HG02981 (cell line): ENCODE data around the gene MCOLN2.
"Not testable (repeated sequence)": the region's sequence is repeated elsewhere in the genome, so short reads cannot be mapped to it uniquely, and the experiment has no call there.

Experiments used
- ATAC-seq: cut with Tn5 transposase; IDR thresholded peaks from one replicate; pipeline ENCODE4 v1.9.1; 2021; ENCODE audit warnings: mild to moderate bottlenecking, moderate library complexity; ENCODE audit not compliant: unreplicated experiment

MCOLN2 gene

DNA sequence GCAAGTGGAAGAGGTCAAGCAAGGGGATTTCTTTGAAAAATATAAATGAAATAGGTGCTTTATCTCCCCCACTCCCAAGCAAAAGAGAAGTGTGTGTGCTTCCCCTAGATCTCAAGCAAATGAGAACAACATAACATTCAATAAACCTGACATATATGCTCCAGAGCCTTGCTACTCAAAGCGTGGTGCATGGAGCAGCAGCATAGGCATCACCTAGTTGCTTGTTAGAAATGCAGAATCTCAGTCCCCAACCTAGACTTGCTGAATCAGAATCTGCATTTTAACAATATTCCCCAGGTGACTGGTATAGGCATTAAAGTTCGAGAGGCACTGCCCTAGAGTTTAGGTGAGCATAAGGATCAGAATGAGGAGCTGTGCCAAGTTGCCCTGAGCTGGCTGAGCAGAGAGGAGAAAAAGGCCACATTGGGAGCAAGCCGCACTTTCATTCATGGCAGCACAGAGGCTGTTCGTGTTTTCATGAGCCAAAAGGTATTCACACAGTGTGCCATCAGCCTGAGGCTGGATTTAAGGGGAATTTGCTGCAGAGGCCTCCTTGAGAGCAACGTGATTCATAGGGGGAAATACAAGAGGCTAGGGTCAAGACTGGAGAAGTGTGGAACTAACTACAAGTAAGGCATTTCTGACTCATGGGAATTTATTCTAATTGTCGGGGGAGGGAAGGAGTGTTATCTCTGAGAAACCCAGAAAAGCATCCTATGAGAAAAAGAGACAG is 89.7 kb downstream of the MCOLN2 start:
- no peak for ATAC-seq

GRCh38 chr1:84902727-84903126 is 94.2 kb downstream of the MCOLN2 start:
- not testable (repeated sequence) for ATAC-seq

- no peak for ATAC-seq
Measured at GRCh38 chr1:84899969-84900368, 96.9 kb downstream of the MCOLN2 start.

- peak; percentile 45 for ATAC-seq
Measured at GRCh38 chr1:84896279-84896678, 100.6 kb downstream of the MCOLN2 start.

DNA sequence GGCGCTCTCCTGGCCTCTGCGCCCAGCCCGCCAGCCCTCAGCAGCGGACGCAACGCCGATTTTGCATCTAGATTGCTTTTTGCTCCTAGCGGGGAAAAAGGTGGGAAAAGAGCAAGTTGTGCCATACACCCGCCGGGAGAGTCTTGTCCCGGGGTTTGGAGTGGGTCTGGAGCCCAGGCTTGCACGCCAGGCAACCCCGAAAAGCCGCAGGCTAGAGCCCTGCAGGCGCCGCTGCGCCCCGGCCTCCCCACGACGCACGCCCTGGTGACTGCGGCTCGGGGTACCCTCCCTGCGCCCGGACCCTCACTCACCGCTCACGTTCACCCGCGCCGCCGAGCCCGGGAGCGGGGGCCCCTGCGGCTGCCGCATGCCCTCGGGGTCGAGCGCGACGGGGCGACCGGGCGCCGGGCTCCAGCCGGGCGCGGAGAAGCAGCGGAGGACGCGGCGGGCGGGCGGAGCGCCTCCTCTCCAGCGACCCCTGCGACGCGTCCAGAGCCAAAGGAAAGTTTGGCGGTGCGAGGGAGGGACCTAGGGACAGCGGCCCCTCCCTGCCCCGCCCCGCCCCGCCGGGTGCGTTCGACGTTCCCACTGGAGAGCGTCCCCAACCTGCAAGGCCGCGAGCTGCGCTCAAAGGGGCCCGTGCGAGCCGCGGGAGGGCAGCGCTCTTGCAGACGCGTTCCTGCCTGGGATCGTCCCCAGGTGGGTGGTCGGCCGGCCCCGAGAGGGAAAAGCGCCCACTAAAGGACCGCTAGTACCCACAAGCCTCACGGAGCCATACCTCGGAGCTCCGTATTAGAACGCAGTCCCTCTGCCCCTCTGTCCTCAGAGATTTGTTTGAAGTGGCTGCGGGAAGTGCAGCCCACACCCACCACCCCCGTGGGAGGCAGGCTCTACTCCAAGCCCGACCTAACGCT is 104.0 kb downstream of the MCOLN2 start, which contains the start of gene LPAR3:
Gene LPAR3 (minus strand): TSS at position 502 of the 914 bp plus-strand sequence. CDS start 27,086 bp downstream, outside the sequence.
- no peak for ATAC-seq

DNA sequence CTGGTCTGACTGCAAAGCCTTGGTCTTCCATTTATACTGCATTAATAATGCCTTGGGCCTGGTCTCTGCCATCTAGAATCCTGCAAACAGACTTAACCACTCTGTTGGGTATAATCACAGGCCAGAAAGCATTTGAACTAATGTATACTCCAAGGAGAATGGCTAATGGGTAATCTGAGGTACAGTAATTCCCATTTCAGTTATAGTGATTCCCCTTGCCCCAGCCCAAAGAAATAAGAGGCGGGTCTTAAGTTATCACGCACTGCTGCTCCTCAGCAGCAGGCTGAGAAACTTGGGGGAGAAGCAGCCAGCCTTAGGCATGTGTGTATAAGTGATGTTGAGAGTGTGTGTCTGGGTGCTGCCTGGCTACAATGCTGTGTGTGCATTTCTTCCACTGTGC is 106.3 kb downstream of the MCOLN2 start:
- no peak for ATAC-seq

DNA sequence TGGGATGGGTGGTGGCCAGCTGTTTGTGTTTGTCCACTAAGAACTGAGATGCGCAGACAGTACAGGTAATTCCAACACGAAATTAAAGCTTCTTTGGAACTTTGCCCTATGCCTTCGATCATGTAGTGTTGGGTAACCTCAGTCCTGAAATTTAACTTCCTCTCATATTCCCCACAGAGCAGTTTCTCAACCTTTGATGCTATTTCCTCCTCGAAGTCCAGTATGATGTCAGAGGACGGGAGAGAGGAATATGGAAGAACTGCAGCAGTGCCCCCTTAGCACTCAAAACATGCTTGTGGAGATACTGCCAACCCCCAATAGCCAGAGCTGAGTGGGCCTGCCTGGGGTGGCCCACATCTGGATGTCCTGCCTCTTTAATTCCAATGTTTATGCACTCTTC is 107.5 kb downstream of the MCOLN2 start:
- no peak for ATAC-seq

- ATAC-seq: no peak
Measured at GRCh38 chr1:84888753-84889152, 108.2 kb downstream of the MCOLN2 start.

DNA sequence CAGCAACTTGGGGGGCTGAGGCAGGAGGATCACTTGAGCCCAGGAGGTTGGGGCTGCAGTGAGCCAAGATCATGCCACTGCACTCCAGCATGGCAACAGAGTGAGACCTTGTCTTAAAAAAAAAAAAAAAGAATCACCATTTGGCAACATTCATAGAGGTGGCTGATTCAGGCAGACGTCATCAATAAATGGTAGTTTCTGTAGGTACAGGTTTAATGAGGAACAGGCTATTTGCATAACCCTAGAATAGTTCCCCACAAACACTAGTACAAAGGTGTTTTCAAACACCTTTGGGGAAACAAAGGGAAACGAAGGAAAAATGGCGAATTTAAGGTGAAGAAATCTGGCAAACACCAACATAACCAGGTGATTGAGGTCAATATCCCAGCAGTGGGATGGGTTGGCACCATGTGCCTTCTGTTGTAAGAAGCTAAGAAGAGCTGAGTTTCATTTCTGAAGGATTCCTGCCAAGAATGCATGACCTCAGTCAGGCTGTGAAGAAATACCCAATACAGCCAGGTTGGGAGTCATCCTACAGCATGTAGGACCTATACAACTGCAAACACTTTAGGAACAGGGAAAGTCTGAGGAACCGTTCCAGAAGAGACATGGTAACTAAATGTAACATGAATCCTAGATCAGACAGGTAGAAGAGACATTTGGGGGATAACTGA is 109.5 kb downstream of the MCOLN2 start:
- ATAC-seq: no peak

- no peak for ATAC-seq
Measured at GRCh38 chr1:84885469-84885868, 111.4 kb downstream of the MCOLN2 start.

GRCh38 chr1:84884671-84885389 is 112.1 kb downstream of the MCOLN2 start:
- ATAC-seq: no peak

DNA sequence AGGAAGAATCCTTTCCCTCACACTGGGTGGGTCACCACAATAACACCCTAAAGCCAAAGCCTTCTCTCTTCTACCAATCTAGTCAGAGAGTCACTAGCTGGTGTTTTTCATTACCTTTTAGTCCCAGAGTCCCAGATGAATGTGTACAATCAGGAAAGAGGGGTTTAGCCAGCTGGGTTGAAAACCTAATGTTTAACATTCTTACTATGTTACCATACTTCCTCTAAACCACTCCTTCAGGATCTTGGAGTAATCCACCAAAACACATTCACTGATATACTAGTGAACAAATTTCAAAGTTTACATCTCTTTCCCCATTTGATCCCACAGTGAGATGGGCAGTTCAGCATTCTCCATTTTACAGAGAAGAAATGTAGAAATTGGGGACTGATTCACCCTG is 113.6 kb downstream of the MCOLN2 start:
- no peak for ATAC-seq

GRCh38 chr1:84877592-84877991 is 119.3 kb downstream of the MCOLN2 start:
- no peak for ATAC-seq

DNA sequence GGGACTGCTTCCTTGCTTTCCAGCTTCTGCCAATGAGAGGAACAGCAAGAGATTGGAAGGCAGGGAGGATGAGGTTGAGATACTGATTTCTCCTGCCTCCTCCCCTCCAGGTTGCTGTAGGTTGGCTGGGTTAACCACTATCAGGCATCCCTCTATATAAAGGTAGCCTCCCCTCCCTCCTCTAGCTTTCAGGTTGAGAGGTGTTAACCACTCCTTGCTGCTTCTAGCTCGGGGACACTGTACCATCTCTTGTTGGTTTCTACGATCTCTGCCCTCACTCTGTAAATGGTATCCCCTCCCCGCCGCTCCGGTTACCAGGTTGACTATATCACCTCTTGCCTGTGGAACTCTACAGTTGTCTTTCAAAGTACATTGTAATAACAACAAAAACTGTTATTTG is 120.6 kb downstream of the MCOLN2 start:
- ATAC-seq: no peak
